ENCODE measurements around the gene GALNTL6. TPM values are rescaled to one million over a fixed set of nuclear protein-coding genes. Genes with fewer than 3 reads are reported as not detected.

GALNTL6 gene
- total RNA-seq, 2 donors from 2014 or later = 0.19 to 0.20 TPM

DNA sequence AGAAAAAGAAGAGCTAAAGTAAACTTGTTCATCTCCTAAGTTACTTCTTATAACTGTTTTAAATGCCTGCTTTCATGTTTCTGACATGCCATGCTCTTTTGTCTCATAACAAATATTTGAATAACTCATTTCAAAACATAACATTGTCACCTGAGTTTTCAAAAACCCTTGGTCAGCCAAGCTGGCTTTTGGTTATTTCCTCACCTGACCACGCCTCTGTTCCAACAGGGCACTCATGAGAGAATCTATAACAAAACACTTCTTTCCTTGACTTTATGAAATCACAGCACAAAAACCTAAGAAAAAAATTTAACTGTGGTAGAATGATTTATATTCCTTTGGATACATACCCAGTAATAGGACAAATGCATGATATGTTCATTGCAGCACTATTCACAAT lies 1182.5 kb downstream of the GALNTL6 start:
- no peak overlapping the region for H3K9ac ChIP-seq (ENCODE audit: low read depth in 2 of 2, low read length in 2 of 2)
- H3K9me3 ChIP-seq = no peaks in the 10 kb centered on the region
- H3K36me3 ChIP-seq = no peaks in the 10 kb centered on the region
- no peak overlapping the region for H3K4me3 ChIP-seq
- no peaks in the 10 kb centered on the region for H3K4me1 ChIP-seq
- H3K27me3 ChIP-seq = no peaks in the 10 kb centered on the region
- DNase-seq = no peak
- intact Hi-C loops (cut with DNase I) = no loop called here
- TF ChIP-seq, protein P1, sequence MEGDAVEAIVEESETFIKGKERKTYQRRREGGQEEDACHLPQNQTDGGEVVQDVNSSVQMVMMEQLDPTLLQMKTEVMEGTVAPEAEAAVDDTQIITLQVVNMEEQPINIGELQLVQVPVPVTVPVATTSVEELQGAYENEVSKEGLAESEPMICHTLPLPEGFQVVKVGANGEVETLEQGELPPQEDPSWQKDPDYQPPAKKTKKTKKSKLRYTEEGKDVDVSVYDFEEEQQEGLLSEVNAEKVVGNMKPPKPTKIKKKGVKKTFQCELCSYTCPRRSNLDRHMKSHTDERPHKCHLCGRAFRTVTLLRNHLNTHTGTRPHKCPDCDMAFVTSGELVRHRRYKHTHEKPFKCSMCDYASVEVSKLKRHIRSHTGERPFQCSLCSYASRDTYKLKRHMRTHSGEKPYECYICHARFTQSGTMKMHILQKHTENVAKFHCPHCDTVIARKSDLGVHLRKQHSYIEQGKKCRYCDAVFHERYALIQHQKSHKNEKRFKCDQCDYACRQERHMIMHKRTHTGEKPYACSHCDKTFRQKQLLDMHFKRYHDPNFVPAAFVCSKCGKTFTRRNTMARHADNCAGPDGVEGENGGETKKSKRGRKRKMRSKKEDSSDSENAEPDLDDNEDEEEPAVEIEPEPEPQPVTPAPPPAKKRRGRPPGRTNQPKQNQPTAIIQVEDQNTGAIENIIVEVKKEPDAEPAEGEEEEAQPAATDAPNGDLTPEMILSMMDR (IDR thresholded peaks at IDR 0.05) = no peak
- no peak overlapping the region for H3K27ac ChIP-seq

DNA sequence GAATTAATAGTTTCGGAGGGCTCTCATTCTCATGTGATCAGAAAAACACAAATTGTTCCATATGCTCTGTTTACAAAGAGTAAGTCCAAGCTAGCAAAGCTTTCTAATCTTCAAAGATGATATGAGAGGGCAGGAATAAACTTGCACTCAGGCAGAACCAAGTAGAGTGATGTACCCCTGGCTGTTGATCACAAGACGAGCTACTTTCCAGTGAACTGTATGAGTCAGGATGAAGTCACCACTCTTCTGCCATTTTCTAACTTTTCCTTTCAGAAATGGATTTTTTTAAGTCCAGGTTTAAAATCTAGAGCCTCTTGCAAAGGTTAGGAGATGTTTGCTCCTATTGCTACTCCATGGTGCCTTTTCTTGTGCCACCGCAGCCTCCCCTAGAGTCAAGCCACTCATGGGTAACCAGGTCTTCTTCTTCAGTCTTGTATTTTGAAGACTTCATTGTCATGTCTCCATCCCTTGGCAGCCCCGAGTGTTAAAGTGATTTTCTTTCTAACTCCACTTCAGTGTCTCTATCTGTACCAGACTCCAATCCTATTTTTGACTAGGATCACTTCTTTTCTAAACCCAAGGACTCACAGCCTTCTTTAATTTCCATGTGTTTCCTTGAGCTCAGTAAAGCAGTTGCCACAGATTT lies 1183.5 kb downstream of the GALNTL6 start:
- no peaks in the 10 kb centered on the region for H3K36me3 ChIP-seq
- DNase-seq = no peak
- H3K4me3 ChIP-seq = no peak overlapping the region
- no peak overlapping the region for H3K9ac ChIP-seq (ENCODE audit: low read depth in 2 of 2, low read length in 2 of 2)
- no peaks in the 10 kb centered on the region for H3K9me3 ChIP-seq
- intact Hi-C loops (cut with DNase I) = no loop called here
- H3K4me1 ChIP-seq = no peaks in the 10 kb centered on the region
- no peaks in the 10 kb centered on the region for H3K27me3 ChIP-seq
- TF ChIP-seq, protein P1 (IDR thresholded peaks at IDR 0.05) = no peak
- no peak overlapping the region for H3K27ac ChIP-seq

DNA sequence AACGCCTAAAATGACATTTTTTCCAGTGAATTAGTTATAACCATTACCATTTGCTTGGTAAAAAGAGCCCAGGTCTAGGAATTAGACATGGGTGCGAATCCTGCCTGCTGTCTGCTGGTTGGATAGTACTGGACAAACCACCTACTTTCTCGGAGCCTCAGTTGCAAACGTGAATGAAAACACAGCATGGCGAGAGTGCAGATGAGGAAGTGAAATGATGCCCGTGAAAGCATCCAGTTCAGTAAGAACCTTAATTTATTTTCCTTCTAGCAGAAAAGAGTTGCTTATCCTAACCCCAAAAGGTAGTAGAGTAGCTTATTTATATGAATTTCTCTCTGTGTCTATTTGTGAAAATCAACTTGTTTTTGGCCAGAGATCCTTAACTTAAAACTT lies 1184.0 kb downstream of the GALNTL6 start:
- Histone ChIP-seq H3K27me3 (no peaks in the 10 kb centered on the region), H3K36me3 (no peaks in the 10 kb centered on the region), H3K9ac (ENCODE audit: low read depth in 2 of 2, low read length in 2 of 2) (no peak overlapping the region), H3K27ac (no peak overlapping the region), H3K4me1 (no peaks in the 10 kb centered on the region), H3K4me3 (no peak overlapping the region), H3K9me3 (no peaks in the 10 kb centered on the region)
- TF ChIP-seq, protein P1 (IDR thresholded peaks at IDR 0.05) = no peak
- no peak for DNase-seq
- intact Hi-C loops (cut with DNase I) = no loop called here

DNA sequence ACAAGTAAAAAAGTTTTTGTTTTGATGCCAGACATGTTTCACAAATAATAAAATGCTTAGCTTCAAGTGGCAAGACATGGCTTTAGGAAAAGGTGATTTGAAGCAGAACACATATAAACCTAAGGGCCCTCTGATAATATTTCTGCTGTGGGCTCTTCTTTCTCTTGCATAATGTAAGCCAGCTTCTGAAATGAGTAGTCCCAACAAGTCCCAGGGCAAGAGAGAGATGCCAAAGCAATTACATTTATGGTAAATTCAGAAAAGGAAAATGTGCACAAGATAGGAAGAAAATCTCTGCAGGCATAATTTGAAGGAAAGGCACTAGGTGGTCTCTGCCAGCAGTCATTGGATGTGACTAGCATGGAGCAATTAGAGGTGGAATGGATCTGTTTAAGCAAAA lies 1184.7 kb downstream of the GALNTL6 start:
- Histone ChIP-seq H3K36me3 (no peaks in the 10 kb centered on the region), H3K4me3 (no peak overlapping the region), H3K9ac (ENCODE audit: low read depth in 2 of 2, low read length in 2 of 2) (no peak overlapping the region), H3K27me3 (no peaks in the 10 kb centered on the region), H3K27ac (no peak overlapping the region), H3K4me1 (no peaks in the 10 kb centered on the region), H3K9me3 (no peaks in the 10 kb centered on the region)
- intact Hi-C loops (cut with DNase I) = no loop called here
- TF ChIP-seq, protein P1 (IDR thresholded peaks at IDR 0.05) = no peak
- no peak for DNase-seq

DNA sequence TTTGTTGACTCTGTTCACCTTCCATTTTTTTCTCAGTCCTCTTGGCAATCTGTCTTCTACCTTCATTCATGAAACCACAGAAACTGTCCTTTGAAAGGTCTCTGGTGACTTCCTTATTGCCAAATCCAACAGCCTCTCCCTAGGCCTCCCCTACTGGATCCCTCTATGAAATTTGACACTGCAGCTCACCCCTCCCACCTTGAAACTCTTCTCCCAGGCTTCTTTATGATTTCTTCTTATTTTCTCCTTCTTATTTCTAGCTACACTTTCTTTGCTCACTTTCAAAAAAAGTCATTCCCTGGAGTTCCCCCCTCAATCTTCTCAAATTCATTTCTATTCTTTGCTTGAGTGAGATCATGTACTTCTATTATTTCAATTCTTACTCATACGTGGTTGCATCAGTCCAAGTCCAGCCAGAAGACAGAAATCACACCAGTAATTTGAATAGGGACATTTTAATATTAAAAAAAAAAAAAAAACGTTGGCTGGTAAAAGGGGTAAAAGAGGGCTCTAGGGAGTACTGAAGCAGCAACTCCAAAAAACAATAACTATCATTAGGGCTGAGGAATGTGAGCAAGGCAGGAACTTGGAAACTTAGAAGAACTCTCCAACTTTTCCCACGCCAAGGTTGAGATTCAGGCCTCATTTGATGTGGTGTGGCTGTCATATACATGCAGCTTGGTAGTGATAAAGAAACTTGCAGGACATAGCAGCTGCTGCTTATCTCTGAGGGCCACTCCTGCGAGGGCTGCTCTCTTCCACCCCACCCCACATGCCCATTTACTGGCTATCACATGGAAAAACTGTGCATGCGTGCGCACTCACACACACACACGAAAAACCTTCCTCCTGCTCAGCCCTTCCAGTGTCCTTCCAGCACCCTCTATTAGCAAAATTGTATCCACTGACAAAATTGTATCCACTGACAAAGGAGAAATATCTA lies 1185.6 kb downstream of the GALNTL6 start:
- no peak overlapping the region for H3K9ac ChIP-seq (ENCODE audit: low read depth in 2 of 2, low read length in 2 of 2)
- DNase-seq = no peak
- no peaks in the 10 kb centered on the region for H3K36me3 ChIP-seq
- intact Hi-C loops (cut with DNase I) = no loop called here
- no peaks in the 10 kb centered on the region for H3K4me1 ChIP-seq
- H3K4me3 ChIP-seq = no peak overlapping the region
- TF ChIP-seq, protein P1 (IDR thresholded peaks at IDR 0.05) = no peak
- H3K27me3 ChIP-seq = no peaks in the 10 kb centered on the region
- no peak overlapping the region for H3K27ac ChIP-seq
- H3K9me3 ChIP-seq = no peaks in the 10 kb centered on the region
